Measurements from ENCODE around the gene SLC7A14.

The SLC7A14 gene

DNA sequence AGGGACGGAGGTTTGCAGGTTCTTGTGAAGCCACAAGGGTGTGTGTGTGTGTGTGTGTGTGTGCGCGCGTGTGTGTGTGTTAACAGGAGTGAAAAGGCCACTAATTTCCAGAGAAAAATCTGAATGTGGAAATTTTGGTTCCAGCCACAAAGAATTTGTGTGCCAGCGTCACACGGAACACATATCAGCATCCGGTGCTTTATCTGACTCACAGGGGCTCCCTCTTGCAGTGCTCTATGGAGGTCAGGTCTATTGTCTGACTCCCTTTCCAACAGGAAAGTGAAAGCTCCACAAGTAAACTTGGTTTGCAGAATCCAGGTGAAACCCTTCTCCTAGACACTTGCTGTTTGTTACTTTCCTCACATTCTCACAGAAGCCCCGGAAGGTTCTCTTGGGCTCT, 161.0 kb downstream of the SLC7A14 start:
- Histone ChIP-seq H3K9ac (ENCODE audit: low read depth, low read length) (no peak overlapping the region), H3K79me2 (ENCODE audit: insufficient read depth, low read length) (no peaks in the 10 kb centered on the region), H2AFZ (ENCODE audit: low read depth, low read length) (no peak overlapping the region), H3K4me2 (ENCODE audit: insufficient read depth, low read length) (no peak overlapping the region), H3K36me3 (ENCODE audit: insufficient read depth, low read length) (no peaks in the 10 kb centered on the region), H3K27ac (ENCODE audit: low read length) (no peak overlapping the region), H3K9me3 (ENCODE audit: insufficient read depth, low read length, severe bottlenecking) (no peaks in the 10 kb centered on the region), H4K20me1 (ENCODE audit: insufficient read depth, low read length) (no peaks in the 10 kb centered on the region), H3K4me1 (ENCODE audit: insufficient read depth, low read length) (peaks cover 25% of the 10 kb centered on the region), H3K27me3 (ENCODE audit: insufficient read depth, low read length, poor library complexity) (peaks cover 1% of the 10 kb centered on the region), H3K4me3 (ENCODE audit: low read depth in 1 of 2, low read length in 2 of 2) (no peak overlapping the region)
- TF ChIP-seq, protein P1, sequence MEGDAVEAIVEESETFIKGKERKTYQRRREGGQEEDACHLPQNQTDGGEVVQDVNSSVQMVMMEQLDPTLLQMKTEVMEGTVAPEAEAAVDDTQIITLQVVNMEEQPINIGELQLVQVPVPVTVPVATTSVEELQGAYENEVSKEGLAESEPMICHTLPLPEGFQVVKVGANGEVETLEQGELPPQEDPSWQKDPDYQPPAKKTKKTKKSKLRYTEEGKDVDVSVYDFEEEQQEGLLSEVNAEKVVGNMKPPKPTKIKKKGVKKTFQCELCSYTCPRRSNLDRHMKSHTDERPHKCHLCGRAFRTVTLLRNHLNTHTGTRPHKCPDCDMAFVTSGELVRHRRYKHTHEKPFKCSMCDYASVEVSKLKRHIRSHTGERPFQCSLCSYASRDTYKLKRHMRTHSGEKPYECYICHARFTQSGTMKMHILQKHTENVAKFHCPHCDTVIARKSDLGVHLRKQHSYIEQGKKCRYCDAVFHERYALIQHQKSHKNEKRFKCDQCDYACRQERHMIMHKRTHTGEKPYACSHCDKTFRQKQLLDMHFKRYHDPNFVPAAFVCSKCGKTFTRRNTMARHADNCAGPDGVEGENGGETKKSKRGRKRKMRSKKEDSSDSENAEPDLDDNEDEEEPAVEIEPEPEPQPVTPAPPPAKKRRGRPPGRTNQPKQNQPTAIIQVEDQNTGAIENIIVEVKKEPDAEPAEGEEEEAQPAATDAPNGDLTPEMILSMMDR (IDR thresholded peaks at IDR 0.05; ENCODE audit: borderline replicate concordance, extremely low read depth, low read length, poor library complexity, severe bottlenecking) = no peak
- TF ChIP-seq EZH2 (IDR thresholded peaks at IDR 0.05; ENCODE audit: borderline replicate concordance, low read depth, low read length, severe bottlenecking) = no peak
- no peak for DNase-seq
- ATAC-seq (ENCODE audit: insufficient read depth, low read depth) = no peak

DNA sequence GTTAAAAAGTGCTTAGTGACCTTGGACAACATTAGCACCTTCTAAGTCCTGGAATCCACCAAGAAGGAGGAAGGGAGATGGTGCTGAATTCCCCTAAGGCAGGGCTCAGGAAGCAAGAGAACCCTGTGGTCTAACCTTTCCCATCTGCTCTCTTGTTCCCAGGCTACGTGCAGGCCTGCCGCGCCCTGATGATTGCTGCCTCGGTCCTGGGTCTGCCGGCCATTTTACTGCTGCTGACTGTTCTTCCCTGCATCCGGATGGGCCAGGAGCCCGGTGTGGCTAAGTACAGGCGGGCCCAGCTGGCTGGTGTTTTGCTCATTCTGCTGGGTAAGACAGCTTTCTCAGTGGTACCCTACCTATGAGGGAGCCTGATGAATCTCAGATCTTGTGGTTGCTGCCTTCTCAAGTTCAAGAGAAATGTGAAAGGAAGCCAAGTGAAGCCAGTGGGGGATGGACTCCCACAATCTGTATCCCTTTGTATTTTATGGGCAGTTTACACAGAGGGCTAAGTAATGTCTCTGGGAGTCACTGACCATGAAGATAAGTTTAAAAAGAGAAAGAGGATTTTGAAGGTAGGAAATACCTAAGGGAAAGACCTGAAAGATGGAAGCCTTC, 162.8 kb downstream of the SLC7A14 start:
- Histone ChIP-seq H2AFZ (ENCODE audit: low read depth, low read length) (no peak overlapping the region), H4K20me1 (ENCODE audit: insufficient read depth, low read length) (no peaks in the 10 kb centered on the region), H3K27me3 (ENCODE audit: insufficient read depth, low read length, poor library complexity) (no peaks in the 10 kb centered on the region), H3K27ac (ENCODE audit: low read length) (no peak overlapping the region), H3K9me3 (ENCODE audit: insufficient read depth, low read length, severe bottlenecking) (no peaks in the 10 kb centered on the region), H3K4me3 (ENCODE audit: low read depth in 1 of 2, low read length in 2 of 2) (no peak overlapping the region), H3K4me1 (ENCODE audit: insufficient read depth, low read length) (peaks cover 16% of the 10 kb centered on the region), H3K79me2 (ENCODE audit: insufficient read depth, low read length) (no peaks in the 10 kb centered on the region), H3K4me2 (ENCODE audit: insufficient read depth, low read length) (no peak overlapping the region), H3K9ac (ENCODE audit: low read depth, low read length) (no peak overlapping the region), H3K36me3 (ENCODE audit: insufficient read depth, low read length) (no peaks in the 10 kb centered on the region)
- ATAC-seq (ENCODE audit: insufficient read depth, low read depth) = no peak
- DNase-seq = no peak
- no peak for TF ChIP-seq EZH2 (IDR thresholded peaks at IDR 0.05; ENCODE audit: borderline replicate concordance, low read depth, low read length, severe bottlenecking)
- TF ChIP-seq, protein P1 (IDR thresholded peaks at IDR 0.05; ENCODE audit: borderline replicate concordance, extremely low read depth, low read length, poor library complexity, severe bottlenecking) = no peak

DNA sequence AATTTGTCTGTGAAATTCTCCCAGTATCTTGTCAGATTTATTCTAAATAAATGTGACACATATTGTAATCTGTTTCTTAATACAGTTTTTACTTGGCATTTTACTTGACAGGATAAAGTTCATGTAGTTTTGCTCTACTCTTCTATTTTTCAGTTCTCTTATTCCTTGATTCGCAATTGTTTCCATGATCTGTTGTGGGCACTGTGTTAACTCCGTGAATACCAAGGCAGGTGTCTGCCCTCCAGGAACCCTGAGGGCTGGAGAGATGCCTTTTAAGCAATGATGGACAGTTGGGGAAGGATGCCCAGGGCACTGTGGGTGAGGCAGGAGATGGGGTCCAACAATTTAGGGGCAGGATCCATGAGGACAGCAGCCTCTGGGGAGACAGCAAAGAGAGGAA, 164.1 kb downstream of the SLC7A14 start:
- Histone ChIP-seq H3K4me2 (ENCODE audit: insufficient read depth, low read length) (no peak overlapping the region), H2AFZ (ENCODE audit: low read depth, low read length) (no peak overlapping the region), H3K9ac (ENCODE audit: low read depth, low read length) (no peak overlapping the region), H3K9me3 (ENCODE audit: insufficient read depth, low read length, severe bottlenecking) (no peaks in the 10 kb centered on the region), H3K4me1 (ENCODE audit: insufficient read depth, low read length) (peaks cover 16% of the 10 kb centered on the region), H3K27ac (ENCODE audit: low read length) (no peak overlapping the region), H3K4me3 (ENCODE audit: low read depth in 1 of 2, low read length in 2 of 2) (no peak overlapping the region), H3K79me2 (ENCODE audit: insufficient read depth, low read length) (no peaks in the 10 kb centered on the region), H3K27me3 (ENCODE audit: insufficient read depth, low read length, poor library complexity) (no peaks in the 10 kb centered on the region), H4K20me1 (ENCODE audit: insufficient read depth, low read length) (no peaks in the 10 kb centered on the region), H3K36me3 (ENCODE audit: insufficient read depth, low read length) (no peaks in the 10 kb centered on the region)
- TF ChIP-seq, protein P1 (IDR thresholded peaks at IDR 0.05; ENCODE audit: borderline replicate concordance, extremely low read depth, low read length, poor library complexity, severe bottlenecking) = no peak
- no peak for TF ChIP-seq EZH2 (IDR thresholded peaks at IDR 0.05; ENCODE audit: borderline replicate concordance, low read depth, low read length, severe bottlenecking)
- ATAC-seq (ENCODE audit: insufficient read depth, low read depth) (no peak), DNase-seq (no peak)
